Measurements from ENCODE around the gene ASB1. TPM values are rescaled to one million over a fixed set of nuclear protein-coding genes. Genes with fewer than 3 reads are reported as not detected.

Gene ASB1
- total and polyA plus RNA-seq, 2 of the 13 experiments (the other 11 are each of a cell fraction or from before 2014, with no cell fraction given): 48.6 to 49.2 TPM

DNA sequence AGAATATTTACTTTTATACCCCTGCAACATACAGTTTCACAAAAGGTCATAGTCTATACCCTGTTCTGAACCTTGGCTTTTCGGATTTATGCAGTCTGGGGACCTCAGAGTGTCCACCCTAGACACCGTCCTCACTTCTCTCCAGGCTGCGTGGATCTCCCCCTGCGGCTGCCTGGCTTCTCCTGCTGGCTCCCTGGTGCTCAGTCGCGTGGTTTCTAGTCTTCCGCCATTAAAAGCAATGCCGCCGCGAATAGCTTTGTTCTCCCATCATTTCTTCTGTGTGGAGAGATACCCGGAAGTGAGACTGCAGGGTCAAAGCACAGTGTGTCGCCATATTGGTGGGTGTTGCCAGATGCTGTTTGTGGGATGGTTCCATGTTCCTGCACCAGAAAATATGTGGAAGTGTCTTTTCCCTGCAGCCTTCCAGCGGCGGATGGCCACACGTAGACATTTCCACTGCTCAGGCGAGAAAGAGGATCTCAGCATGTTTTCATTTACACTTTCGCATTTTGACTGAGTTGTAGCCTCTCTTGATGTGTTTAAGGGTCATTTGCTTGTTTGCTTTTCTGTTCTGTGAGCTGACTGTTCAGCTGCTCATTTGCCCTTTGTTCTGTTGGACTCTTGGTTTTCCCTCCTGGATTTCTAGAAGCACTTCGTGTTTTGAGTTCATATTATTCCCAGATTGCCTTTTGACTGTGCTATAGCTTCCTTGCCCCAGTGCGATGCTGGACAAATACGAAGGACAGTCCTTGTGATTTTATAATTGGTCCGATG lies 22.9 kb upstream of the ASB1 start (continued):
- TF ChIP-seq, protein P1, sequence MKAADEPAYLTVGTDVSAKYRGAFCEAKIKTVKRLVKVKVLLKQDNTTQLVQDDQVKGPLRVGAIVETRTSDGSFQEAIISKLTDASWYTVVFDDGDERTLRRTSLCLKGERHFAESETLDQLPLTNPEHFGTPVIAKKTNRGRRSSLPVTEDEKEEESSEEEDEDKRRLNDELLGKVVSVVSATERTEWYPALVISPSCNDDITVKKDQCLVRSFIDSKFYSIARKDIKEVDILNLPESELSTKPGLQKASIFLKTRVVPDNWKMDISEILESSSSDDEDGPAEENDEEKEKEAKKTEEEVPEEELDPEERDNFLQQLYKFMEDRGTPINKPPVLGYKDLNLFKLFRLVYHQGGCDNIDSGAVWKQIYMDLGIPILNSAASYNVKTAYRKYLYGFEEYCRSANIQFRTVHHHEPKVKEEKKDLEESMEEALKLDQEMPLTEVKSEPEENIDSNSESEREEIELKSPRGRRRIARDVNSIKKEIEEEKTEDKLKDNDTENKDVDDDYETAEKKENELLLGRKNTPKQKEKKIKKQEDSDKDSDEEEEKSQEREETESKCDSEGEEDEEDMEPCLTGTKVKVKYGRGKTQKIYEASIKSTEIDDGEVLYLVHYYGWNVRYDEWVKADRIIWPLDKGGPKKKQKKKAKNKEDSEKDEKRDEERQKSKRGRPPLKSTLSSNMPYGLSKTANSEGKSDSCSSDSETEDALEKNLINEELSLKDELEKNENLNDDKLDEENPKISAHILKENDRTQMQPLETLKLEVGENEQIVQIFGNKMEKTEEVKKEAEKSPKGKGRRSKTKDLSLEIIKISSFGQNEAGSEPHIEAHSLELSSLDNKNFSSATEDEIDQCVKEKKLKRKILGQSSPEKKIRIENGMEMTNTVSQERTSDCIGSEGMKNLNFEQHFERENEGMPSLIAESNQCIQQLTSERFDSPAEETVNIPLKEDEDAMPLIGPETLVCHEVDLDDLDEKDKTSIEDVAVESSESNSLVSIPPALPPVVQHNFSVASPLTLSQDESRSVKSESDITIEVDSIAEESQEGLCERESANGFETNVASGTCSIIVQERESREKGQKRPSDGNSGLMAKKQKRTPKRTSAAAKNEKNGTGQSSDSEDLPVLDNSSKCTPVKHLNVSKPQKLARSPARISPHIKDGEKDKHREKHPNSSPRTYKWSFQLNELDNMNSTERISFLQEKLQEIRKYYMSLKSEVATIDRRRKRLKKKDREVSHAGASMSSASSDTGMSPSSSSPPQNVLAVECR (CRISPR knock-in tag; IDR thresholded peaks at IDR 0.05; ENCODE audit: borderline replicate concordance): peak; percentile 51; the same call in 1 of the 2 replicates
- TF ChIP-seq ZNF629 (CRISPR knock-in tag; conservative IDR thresholded peaks at IDR 0.05) (peak; percentile 9; the same call in 1 of the 2 replicates), IRF2 (CRISPR knock-in tag; IDR thresholded peaks at IDR 0.05) (peak; percentile 50; the same call in 1 of the 2 replicates), ZMYM2 (CRISPR knock-in tag; IDR thresholded peaks at IDR 0.05) (no peak; the same call in 1 of the 2 replicates), XRCC5 (optimal IDR thresholded peaks at IDR 0.05; ENCODE audit: low read length) (peak; percentile 66), ZNF777 (CRISPR knock-in tag; IDR thresholded peaks at IDR 0.05) (0 out of 2 replicates have a peak, but pooled peaks have one; percentile 35), HMG20A (CRISPR knock-in tag; IDR thresholded peaks at IDR 0.05; ENCODE audit: borderline replicate concordance) (peak; percentile 44; the same call in 1 of the 2 replicates), NFYC (CRISPR knock-in tag; IDR thresholded peaks at IDR 0.05) (peak; percentile 20; the same call in 1 of the 2 replicates), BORCS8-MEF2B (CRISPR knock-in tag; IDR thresholded peaks at IDR 0.05) (0 out of 2 replicates have a peak, but pooled peaks have one; percentile 10)
- TF ChIP-seq, protein P2, sequence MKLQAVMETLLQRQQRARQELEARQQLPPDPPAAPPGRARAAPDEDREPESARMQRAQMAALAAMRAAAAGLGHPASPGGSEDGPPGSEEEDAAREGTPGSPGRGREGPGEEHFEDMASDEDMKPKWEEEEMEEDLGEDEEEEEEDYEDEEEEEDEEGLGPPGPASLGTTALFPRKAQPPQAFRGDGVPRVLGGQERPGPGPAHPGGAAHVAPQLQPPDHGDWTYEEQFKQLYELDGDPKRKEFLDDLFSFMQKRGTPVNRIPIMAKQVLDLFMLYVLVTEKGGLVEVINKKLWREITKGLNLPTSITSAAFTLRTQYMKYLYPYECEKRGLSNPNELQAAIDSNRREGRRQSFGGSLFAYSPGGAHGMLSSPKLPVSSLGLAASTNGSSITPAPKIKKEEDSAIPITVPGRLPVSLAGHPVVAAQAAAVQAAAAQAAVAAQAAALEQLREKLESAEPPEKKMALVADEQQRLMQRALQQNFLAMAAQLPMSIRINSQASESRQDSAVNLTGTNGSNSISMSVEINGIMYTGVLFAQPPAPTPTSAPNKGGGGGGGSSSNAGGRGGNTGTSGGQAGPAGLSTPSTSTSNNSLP (IDR thresholded peaks at IDR 0.05; ENCODE audit: low read depth, low read length): no peak
- TF ChIP-seq, protein P3, sequence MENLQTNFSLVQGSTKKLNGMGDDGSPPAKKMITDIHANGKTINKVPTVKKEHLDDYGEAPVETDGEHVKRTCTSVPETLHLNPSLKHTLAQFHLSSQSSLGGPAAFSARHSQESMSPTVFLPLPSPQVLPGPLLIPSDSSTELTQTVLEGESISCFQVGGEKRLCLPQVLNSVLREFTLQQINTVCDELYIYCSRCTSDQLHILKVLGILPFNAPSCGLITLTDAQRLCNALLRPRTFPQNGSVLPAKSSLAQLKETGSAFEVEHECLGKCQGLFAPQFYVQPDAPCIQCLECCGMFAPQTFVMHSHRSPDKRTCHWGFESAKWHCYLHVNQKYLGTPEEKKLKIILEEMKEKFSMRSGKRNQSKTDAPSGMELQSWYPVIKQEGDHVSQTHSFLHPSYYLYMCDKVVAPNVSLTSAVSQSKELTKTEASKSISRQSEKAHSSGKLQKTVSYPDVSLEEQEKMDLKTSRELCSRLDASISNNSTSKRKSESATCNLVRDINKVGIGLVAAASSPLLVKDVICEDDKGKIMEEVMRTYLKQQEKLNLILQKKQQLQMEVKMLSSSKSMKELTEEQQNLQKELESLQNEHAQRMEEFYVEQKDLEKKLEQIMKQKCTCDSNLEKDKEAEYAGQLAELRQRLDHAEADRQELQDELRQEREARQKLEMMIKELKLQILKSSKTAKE (CRISPR knock-in tag; IDR thresholded peaks at IDR 0.05; ENCODE audit: borderline replicate concordance): no peak
- TF ChIP-seq, protein P4, sequence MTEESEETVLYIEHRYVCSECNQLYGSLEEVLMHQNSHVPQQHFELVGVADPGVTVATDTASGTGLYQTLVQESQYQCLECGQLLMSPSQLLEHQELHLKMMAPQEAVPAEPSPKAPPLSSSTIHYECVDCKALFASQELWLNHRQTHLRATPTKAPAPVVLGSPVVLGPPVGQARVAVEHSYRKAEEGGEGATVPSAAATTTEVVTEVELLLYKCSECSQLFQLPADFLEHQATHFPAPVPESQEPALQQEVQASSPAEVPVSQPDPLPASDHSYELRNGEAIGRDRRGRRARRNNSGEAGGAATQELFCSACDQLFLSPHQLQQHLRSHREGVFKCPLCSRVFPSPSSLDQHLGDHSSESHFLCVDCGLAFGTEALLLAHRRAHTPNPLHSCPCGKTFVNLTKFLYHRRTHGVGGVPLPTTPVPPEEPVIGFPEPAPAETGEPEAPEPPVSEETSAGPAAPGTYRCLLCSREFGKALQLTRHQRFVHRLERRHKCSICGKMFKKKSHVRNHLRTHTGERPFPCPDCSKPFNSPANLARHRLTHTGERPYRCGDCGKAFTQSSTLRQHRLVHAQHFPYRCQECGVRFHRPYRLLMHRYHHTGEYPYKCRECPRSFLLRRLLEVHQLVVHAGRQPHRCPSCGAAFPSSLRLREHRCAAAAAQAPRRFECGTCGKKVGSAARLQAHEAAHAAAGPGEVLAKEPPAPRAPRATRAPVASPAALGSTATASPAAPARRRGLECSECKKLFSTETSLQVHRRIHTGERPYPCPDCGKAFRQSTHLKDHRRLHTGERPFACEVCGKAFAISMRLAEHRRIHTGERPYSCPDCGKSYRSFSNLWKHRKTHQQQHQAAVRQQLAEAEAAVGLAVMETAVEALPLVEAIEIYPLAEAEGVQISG (CRISPR knock-in tag; IDR thresholded peaks at IDR 0.05): no peak; the same call in none of the 2 replicates
- TF ChIP-seq, protein P5, sequence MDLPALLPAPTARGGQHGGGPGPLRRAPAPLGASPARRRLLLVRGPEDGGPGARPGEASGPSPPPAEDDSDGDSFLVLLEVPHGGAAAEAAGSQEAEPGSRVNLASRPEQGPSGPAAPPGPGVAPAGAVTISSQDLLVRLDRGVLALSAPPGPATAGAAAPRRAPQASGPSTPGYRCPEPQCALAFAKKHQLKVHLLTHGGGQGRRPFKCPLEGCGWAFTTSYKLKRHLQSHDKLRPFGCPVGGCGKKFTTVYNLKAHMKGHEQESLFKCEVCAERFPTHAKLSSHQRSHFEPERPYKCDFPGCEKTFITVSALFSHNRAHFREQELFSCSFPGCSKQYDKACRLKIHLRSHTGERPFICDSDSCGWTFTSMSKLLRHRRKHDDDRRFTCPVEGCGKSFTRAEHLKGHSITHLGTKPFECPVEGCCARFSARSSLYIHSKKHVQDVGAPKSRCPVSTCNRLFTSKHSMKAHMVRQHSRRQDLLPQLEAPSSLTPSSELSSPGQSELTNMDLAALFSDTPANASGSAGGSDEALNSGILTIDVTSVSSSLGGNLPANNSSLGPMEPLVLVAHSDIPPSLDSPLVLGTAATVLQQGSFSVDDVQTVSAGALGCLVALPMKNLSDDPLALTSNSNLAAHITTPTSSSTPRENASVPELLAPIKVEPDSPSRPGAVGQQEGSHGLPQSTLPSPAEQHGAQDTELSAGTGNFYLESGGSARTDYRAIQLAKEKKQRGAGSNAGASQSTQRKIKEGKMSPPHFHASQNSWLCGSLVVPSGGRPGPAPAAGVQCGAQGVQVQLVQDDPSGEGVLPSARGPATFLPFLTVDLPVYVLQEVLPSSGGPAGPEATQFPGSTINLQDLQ (CRISPR knock-in tag; IDR thresholded peaks at IDR 0.05): 0 out of 2 replicates have a peak, but pooled peaks have one; percentile 44

Data from HepG2 (cell line).